CD4-positive, alpha-beta T cell treated with Interferon gamma for 1 hour (primary cell): ENCODE measurements around the gene GIGYF1.
A peak's percentile ranks its signal among the peaks of the same experiment; 100 is the strongest.
"Not testable (repeated sequence)": the region's sequence is repeated elsewhere in the genome, so short reads cannot be mapped to it uniquely, and the experiment has no call there.

ENCODE experiments used
- DNase-seq: peaks from one replicate; pipeline ENCODE4 v3.0.0-alpha.2; 2020

GIGYF1 gene, protein sequence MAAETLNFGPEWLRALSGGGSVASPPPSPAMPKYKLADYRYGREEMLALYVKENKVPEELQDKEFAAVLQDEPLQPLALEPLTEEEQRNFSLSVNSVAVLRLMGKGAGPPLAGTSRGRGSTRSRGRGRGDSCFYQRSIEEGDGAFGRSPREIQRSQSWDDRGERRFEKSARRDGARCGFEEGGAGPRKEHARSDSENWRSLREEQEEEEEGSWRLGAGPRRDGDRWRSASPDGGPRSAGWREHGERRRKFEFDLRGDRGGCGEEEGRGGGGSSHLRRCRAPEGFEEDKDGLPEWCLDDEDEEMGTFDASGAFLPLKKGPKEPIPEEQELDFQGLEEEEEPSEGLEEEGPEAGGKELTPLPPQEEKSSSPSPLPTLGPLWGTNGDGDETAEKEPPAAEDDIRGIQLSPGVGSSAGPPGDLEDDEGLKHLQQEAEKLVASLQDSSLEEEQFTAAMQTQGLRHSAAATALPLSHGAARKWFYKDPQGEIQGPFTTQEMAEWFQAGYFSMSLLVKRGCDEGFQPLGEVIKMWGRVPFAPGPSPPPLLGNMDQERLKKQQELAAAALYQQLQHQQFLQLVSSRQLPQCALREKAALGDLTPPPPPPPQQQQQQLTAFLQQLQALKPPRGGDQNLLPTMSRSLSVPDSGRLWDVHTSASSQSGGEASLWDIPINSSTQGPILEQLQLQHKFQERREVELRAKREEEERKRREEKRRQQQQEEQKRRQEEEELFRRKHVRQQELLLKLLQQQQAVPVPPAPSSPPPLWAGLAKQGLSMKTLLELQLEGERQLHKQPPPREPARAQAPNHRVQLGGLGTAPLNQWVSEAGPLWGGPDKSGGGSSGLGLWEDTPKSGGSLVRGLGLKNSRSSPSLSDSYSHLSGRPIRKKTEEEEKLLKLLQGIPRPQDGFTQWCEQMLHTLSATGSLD (N-terminal part only)

DNA sequence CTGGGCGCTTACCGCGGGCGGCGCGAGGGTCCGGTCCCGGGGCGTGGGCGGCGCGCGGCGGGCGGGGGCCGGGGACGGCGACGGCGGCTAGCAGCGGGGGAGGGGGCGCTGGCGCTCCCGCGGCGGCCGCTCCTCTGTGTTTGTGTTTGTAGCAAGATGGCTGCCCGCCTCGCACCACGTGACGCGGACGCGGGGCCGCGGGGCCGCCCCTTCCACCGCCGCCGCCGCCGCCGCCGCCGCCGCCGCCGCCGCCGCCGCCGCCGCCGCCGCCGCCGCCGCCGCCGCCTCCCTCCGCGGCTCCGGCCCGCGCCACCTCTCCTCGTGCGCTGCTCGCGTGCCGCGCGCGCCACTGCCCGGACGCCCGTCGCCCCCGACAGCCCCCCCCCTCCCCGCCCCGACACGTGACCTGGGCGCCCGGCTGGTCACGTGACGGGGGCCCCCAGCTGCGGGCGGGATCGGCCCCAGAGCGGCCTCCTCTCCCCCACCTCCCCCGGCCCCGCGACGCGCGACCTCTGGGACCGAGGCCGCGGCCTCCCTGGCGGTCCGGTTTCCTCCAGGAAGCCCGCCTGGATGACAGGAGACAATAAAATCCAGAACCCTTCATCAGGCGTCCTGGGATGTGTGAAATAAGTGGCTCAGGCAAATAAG, at the start of gene GIGYF1:
Gene GIGYF1 (minus strand): TSS at position 153 of the 648 bp plus-strand sequence. CDS start 6,012 bp downstream, outside the sequence.
- peak; percentile 71 for DNase-seq

DNA sequence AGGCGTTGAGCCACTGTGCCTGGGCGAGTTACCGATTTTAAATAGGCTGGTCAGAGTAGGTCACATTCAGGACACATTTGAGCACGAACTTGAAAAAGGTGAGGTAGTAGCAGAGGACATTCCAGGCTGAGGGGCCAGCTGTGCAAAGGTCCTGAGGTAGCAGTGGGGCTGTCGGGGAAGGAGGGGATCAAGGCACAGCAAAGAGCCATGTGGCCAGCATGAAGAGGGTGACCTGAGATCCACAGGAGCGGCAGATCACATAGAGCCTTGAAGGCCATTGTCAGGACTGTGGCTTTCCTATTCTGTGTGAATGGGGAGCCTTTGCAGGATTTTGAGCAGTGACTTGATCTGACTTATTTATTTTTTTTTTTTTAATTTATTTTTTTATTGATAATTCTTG, 45.9 kb upstream of the GIGYF1 start:
- no peak for DNase-seq

DNA sequence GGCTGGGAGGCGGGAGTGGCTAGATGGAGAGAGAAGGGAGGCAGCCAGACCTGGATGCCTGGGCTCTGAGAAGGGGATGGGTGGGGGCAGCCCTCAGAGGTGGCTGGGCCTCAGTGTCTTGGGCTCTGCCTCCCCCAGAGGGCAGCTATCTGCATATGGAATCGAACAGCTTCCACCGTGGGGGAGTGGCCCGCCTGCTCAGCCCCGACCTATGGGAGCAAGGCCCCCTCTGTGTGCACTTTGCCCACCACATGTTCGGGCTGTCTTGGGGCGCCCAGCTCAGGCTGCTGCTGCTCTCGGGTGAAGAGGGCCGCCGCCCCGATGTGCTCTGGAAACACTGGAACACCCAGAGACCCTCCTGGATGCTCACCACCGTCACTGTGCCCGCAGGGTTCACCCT, 42.6 kb upstream of the GIGYF1 start:
- DNase-seq = no peak

DNA sequence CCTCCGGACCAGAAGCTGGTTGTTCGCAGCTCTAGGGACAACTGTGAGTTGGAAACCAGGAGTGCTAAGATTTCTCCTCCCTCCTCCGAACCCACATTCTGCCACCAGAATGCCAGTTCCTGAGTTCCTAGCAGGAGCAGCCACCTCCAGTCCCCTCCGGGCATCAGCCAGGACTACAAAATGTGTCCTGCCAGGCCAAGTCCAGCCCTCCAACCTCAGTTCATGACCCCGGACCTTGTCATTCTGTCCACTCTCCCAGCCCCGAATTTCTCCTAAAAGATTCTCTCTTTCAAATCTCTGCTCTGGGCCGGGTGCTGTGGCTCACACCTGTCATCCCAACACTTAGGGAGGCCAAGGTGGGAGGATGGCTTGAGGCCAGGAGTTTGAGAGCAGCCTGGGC, 41.7 kb upstream of the GIGYF1 start:
- DNase-seq = no peak

DNA sequence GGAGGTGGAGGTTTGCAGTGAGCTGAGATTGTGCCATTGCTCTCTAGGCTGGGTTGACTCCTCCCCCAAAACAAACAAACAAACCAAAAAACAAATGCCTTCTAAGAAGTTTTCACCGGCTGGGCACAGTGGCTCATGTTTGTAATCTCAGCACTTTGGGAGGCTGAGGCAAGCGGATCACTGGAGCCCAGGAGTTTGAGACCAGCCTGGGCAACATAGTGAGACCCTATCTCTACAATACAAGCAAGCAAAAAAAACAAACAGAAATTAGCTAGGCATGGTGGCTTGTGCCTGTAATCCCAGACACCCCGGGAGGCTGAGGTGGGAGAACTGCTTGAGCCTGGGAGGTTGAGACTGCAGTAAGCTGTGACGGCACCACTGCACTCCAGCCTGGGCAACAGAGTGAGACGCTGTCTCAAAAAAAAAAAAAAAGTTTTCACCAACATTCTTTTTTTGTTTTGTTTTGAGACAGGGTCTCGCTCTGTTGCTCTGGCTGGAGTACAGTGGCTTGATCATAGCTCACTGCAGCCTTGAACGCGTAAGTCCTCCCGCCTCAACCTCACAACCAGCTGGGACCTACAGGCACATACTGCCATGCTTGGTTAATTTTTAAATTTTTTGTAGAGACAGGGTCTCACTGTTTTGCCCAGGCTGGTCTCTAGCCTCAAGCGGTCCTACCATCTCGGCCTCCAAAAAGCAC, 38.0 kb upstream of the GIGYF1 start:
- DNase-seq = no peak

DNA sequence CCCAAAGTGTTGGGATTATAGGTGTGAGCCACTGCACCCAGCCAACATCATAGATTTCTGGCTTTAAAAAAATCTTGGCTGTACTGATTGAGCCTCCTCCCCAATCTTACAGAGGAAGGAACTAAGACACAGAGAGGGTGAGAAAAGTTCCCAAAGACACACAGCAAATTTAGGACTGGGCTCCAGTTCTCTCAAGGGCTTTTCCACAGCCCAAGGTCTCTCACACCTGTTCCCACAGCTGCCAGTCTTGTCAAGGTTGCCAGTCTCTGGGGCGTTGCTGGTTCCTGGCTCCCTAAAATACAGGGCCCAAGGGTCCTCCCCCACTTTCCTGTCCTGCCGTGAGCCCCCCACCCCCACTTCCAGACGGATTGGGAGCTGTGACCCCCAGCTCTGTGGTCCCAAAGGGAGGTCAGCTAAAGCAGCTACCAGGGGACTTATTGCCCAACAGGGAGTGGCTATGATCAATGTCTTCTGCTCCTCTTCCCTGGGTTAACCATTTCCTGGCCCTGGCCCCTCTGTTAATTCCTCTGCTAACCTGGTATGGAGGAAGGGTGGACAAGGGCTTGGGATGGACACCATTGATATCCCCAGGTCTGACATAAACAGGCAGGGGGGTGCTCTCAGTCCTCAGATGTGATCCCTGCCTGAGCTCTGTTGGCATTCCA, 36.2 kb upstream of the GIGYF1 start:
- DNase-seq = no peak

DNA sequence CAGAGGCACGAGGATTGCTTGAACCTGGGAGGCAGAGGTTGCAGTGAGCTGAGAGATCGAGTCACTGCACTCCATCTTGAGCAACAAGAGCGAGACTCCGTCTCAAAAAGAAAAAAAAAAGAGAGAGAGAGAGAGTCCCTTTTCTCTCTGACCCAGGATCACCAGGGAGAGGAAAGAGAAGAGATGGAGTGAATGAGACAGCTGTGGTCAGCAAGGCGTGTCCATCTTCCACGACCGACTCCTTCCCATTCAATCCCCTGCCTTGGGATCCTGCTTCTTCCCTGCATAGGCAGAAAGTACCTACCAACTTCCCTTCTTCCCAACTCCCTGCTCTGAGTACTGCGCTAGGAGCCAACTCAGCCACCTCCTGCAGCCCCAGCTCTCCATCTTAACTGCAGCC, 34.1 kb upstream of the GIGYF1 start:
- no peak for DNase-seq

DNA sequence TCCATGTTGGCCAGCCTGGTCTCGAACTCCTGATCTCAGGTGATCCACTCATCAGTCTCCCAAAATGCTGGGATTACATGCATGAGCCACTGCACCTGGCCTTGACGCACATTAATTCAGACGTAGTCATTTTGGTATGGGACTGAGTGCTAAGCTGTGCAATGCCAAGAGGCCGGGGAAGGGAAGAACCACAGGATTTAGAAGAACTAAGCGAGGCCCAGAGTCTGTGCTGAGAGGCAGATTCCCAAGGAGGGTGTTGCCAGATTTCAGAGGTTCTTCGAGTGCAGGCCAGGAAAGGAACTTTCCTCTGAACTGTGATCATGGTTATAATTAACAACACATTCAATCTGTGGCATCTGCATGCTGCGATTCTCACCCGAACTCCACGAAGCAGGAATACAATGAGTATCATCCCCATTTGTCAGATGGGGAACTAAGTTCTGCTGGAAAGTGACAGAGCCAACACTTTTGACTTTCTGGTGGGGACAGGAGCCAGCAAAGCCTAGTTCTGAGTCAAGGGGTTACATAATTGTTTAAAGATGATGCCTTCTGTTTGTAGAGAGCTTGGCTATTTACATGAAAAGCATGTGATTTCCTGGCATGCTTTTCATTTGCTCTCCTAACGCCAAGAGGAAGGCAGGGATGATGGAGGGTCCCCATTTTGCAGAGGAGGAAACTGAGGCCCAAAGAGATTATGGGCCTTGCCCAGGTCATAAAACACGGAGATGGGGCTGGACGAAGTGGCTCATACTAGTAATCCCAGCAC, 33.1 kb upstream of the GIGYF1 start:
- DNase-seq = no peak

DNA sequence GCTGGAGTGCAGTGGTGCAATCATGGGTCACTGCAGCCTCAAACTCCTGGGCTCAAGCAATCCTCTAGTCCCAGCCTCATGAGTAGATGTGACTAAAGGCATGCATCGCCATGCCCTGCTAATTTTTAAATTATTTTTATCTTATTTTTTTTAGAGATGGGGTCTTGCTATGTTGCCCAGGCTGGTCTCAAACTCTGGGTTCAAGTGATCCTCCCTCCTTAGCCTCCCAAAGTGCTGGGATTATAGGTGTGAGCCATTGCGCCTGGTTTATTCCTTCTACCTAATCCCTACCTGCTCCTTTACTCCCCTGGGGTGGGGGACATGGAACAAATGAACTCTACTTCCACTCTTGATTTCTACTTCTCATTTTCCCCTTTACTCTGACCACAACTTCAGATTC, 30.3 kb upstream of the GIGYF1 start:
- not testable (repeated sequence) for DNase-seq

DNA sequence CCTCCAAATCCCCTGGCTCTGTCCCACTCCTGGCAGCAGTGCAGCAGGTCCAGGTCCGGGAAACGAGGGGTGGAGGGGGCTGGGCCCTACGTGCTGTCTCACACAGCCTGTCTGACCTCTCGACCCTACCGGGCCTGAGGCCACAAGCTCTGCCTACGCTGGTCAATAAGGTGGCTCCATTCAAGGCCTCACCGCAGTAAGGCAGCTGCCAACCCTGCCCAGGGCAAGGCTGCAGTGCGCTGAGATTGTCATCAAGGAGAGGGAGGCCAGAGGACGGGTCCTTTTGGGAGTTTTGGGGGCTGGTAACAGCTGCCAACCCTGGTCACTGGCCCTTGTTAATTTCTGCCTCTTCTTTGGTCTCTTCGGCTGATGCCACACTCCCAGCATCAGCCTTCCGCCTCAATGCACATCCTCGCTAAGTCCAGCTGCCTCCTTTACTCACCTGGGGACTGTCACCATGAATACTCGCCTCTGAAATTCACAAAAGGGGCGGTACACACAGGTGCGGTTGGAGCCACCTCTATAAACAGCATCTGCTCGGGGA, 29.8 kb upstream of the GIGYF1 start:
- no peak for DNase-seq

DNA sequence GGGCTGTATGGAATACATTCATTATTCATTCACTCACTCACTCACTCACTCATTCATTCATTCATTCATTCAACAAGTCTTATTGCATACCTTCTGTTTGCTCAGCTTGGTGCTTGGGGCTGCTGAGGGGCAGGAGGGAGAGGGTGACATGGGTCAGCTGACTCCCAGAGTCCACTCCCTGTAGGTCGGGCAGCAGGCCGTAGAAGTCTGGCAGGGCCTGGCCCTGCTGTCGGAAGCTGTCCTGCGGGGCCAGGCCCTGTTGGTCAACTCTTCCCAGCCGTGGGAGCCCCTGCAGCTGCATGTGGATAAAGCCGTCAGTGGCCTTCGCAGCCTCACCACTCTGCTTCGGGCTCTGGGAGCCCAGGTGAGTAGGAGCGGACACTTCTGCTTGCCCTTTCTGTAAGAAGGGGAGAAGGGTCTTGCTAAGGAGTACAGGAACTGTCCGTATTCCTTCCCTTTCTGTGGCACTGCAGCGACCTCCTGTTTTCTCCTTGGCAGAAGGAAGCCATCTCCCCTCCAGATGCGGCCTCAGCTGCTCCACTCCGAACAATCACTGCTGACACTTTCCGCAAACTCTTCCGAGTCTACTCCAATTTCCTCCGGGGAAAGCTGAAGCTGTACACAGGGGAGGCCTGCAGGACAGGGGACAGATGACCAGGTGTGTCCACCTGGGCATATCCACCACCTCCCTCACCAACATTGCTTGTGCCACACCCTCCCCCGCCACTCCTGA, 28.6 kb upstream of the GIGYF1 start:
- DNase-seq = no peak

DNA sequence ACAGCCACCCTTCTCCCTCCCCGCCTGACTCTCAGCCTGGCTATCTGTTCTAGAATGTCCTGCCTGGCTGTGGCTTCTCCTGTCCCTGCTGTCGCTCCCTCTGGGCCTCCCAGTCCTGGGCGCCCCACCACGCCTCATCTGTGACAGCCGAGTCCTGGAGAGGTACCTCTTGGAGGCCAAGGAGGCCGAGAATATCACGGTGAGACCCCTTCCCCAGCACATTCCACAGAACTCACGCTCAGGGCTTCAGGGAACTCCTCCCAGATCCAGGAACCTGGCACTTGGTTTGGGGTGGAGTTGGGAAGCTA, 27.4 kb upstream of the GIGYF1 start:
- DNase-seq = no peak

DNA sequence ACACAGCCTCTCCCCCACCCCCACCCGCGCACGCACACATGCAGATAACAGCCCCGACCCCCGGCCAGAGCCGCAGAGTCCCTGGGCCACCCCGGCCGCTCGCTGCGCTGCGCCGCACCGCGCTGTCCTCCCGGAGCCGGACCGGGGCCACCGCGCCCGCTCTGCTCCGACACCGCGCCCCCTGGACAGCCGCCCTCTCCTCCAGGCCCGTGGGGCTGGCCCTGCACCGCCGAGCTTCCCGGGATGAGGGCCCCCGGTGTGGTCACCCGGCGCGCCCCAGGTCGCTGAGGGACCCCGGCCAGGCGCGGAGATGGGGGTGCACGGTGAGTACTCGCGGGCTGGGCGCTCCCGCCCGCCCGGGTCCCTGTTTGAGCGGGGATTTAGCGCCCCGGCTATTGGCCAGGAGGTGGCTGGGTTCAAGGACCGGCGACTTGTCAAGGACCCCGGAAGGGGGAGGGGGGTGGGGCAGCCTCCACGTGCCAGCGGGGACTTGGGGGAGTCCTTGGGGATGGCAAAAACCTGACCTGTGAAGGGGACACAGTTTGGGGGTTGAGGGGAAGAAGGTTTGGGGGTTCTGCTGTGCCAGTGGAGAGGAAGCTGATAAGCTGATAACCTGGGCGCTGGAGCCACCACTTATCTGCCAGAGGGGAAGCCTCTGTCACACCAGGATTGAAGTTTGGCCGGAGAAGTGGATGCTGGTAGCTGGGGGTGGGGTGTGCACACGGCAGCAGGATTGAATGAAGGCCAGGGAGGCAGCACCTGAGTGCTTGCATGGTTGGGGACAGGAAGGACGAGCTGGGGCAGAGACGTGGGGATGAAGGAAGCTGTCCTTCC, 26.8 kb upstream of the GIGYF1 start:
- no peak for DNase-seq

DNA sequence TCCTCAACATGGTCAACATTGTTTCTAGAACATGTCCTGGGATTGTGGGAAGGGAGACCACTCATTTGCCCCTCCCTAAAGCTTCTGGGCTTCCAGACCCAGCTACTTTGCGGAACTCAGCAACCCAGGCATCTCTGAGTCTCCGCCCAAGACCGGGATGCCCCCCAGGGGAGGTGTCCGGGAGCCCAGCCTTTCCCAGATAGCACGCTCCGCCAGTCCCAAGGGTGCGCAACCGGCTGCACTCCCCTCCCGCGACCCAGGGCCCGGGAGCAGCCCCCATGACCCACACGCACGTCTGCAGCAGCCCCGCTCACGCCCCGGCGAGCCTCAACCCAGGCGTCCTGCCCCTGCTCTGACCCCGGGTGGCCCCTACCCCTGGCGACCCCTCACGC, 26.2 kb upstream of the GIGYF1 start, which contains the start of gene EPO:
Gene EPO (plus strand): TSS at position 190 of the 392 bp plus-strand sequence. CDS start 513 bp downstream, outside the sequence.
- no peak for DNase-seq

DNA sequence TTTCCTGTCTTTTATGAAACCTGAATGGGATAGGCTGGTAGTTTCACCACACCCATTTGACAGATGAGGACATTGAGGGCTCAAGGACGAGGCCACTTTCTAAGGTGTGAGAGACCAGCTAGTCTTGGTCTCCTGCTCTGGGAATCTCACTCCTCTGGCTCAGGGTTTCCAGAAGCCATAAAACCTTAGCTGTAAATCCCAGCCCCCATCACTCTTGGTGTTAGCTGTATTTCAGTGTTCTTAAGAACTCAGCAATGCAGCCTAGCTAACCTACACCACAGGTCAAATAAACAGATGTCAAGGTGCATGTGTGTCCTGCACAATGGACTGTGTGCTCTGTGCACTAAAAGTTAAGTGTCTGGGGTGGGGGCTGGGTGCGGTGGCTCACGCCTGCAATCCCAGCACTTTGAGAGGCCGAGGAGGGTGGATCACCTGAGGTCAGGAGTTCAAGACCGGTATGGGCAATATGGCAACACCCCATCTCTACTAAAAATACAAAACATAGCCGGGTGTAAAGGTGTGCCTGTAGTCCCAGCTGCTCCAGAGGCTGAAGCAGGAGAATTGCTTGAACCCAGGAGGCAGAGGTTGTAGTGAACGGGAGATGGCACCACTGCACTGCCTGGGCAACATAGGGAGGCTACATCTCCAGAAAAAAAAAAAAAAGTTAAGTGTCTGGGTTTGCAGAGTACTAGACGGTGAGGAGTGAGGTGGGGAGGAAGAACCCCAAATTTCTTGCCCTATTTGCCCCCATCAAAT, 25.7 kb upstream of the GIGYF1 start:
- no peak for DNase-seq

DNA sequence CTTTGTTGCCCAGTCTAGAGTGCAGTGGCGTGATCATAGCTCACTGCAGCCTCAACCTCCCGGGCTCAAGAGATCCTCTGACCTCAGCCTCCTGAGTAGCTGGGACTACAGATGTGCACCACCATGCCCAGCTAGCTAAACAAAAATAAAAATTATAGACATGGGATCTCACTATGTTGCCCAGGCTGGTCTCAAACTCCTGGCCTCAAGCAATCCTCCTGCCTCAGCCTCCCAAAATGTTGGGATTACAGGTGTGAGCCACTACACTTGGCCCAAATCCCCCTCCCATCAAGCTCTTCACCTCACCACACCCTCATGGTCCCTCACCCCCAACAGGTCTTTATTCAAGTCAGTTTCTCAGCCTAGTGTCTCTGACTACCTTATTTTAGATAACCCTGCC, 23.0 kb upstream of the GIGYF1 start:
- DNase-seq = not testable (repeated sequence)

DNA sequence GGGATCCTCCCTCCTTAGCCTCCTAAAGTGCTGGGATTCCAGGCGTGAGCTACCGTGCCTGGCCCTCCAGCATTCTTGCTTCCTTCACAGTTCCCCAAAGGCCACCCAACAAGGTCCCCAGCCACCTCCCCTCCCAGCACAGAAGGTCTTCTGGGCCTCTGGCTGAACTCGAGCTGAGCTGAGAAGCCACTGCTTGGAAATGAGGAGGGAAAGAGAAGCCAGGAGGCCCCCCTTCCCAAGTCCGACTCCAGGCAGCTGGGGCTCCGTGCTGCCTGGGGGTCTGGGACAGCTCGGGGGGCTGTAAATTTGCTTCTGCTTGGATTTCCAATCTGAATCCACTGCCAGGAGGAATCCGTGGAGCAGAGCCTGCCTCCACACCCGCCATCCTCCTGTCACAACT, 20.7 kb upstream of the GIGYF1 start:
- no peak for DNase-seq

DNA sequence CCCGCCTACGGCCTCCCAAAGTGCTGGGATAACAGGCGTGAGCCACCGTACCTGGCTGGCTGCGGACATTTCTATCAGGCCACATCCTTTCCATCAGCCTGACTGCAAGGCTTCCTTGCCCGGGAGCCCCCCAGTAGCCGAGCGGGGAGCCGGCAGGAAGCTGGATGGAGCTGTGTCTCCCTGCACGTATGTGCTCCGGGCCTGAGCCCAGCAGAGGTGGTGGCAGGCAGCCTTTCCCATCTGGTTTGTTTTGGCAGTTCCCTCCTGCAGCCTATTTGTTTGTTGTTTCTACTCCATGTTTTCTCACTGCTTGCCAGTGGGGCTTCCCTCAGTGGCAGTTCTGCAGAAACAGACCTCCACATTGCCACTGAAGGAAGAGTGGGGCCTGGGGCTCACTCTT, 17.3 kb upstream of the GIGYF1 start:
- DNase-seq = no peak

DNA sequence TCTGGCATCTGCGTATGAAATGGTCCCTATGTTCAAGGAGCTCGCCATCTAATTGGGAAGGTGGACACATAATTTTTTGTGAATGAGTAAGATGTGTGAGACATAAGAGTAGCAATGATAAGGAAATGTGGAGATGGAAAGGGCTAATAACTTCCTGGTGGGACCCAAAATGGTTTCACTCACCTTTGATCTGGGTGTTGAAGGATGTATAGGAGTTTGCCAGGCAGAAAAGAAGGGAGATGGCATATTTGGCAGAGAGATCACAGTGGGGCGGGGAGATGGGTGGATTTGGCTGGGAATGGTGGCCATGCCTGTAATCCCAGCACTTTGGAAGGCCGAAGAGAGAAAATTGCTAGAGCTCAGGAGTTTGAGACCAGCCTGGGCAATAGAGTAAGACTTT, 16.4 kb upstream of the GIGYF1 start:
- DNase-seq = no peak
